ENCODE data around the gene TMCC2.

Gene TMCC2

DNA sequence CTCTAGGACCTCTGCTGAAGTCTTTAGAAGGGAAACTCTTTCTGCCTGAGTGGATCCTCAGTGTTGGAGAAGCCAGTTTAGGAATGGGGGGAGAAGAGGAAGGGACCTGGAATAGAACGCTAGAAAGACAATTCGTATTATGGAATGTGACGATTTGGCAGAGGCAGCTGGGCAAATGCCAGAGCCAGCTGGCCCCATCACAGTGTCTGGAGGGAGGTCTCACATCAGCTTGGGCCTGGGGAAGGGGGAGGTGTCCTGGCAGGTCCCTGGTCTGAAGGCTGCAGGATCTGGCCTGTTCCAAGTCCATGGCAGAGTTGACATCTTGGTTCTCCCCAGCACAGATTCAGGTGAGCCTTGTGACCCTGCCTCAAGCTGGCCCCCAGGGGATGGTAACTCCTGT lies 11.3 kb downstream of the TMCC2 start:
- DNase-seq (ENCODE audit: low read depth in 3 of 3, low spot score in 1 of 3): no peak

- DNase-seq (ENCODE audit: low read depth in 3 of 3, low spot score in 1 of 3): no peak
Measured at GRCh38 chr1:205240118-205240517, 12.4 kb downstream of the TMCC2 start.

DNA sequence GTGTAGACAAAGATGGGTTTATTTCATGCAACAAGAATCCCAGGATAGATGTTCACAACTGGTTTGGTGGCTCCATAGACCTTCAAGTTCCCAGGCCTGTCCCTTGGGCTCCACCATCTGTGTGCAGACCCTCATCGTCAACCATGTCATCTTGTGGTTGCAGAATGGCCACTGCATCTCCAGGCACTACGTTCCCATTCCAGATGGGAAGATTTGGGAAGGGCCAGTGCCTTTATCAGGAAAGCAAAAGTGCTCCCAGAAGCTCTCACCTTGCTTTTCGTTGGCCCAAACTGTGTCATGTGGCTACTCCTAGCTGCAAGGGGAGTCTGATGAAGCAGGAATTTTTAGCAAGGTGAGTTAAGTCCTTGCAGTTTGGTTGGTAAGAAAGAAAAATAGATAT lies 12.8 kb downstream of the TMCC2 start:
- no peak for DNase-seq (ENCODE audit: low read depth in 3 of 3, low spot score in 1 of 3)

- no peak for DNase-seq (ENCODE audit: low read depth in 3 of 3, low spot score in 1 of 3)
Measured at GRCh38 chr1:205241366-205242030, 13.8 kb downstream of the TMCC2 start.

GRCh38 chr1:205243350-205244191 lies 15.8 kb downstream of the TMCC2 start:
- DNase-seq (ENCODE audit: low read depth in 3 of 3, low spot score in 1 of 3): no peak

GRCh38 chr1:205244384-205244783 lies 16.6 kb downstream of the TMCC2 start:
- no peak for DNase-seq (ENCODE audit: low read depth in 3 of 3, low spot score in 1 of 3)

DNA sequence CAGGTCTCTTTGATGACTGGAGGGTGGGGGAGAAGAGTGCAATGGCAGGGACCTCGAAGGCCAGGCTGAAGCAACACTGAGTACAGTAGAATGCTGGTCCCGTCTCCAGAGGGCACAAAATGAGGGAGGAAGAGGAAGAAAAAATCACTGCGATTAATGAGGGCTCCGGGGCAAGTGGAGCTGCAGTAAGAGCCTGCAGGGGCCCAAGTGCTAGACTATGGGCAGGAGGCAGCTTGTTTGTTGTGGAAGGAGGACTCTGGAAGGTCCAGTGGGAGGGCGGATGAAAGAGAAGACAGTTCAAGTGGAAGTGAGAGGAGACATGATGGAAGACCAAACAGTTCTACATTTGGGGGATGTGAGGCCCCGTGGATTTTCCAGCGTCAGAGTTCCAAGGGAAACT lies 17.4 kb downstream of the TMCC2 start:
- DNase-seq (ENCODE audit: low read depth in 3 of 3, low spot score in 1 of 3): no peak

GRCh38 chr1:205246351-205247119 lies 18.8 kb downstream of the TMCC2 start:
- no peak for DNase-seq (ENCODE audit: low read depth in 3 of 3, low spot score in 1 of 3)

DNA sequence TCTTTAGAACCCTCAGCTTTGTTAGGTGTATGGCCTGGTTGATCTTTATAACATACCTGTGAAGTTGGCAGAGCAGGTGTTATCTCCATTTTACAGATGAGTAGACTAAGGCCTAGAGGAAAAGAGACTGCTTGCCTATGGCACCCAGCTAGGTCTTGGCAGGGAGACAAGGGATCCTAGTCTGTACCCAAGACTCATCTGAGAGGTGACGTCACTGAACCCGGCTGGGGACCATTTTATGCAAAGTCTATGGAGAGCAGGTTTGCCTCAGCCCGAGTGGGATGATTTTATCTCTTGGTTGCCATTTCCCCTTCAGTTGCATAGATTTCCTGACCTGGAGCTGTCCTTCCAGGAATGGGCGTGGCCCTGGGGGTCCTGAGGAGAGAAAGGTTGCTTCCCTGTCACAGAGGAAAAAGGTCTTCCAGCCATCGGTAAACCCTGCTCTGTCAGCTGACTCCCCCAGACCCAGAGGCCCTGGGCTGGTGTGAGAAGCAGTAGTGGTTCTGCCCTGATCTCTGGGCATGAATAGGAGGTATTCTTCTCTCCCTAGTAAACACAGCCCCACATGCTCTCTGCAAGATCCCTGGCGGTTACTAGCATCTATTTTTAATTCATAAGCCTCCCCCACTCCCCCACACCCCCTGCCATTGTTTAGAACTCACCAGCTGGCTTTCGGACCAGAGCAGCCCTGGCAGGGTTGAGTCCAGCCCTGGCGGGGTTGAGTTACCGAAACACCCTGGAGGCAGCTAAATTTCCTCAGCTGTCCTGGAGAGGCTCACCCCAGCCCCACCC lies 19.6 kb downstream of the TMCC2 start:
- no peak for DNase-seq (ENCODE audit: low read depth in 3 of 3, low spot score in 1 of 3)

DNA sequence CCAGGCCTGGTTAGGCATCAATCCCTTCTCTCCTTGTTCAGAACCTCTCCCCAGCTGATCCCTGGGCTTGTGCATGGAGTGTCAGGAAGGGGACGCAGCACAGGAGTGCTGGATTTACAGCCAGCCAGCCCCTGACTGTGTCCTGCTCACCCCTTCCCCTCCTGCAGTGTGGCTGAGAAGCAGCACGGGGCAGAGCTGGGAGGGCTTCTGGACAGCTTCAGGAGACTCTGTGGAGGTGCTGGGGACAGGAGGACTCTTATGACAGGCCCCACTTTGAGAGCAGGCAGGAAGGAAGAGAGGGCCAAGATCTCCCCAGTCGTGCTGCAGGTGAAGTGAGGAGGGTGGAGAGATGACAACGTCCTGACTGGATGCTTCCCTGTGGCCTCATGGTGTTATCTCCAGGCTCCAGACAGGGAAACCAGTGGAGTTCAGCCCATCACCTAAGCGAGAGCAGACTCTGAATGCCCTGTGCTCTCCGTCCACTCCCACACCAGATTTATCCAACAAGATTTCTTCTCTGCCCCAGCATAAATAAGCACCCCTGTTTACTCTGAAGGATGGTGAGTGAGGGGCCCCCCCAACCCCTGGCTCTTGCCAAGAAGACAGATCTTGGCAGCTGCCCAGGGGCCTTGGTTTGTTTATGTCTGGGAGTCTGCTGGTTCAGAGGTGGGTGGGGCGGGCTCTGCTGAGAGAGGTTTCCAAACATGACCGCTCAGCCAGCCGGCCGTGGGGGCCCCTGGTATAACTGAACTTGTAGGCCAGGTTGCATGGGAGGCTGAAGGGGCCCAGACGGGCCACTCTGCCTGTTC lies 21.3 kb downstream of the TMCC2 start:
- no peak for DNase-seq (ENCODE audit: low read depth in 3 of 3, low spot score in 1 of 3)

DNA sequence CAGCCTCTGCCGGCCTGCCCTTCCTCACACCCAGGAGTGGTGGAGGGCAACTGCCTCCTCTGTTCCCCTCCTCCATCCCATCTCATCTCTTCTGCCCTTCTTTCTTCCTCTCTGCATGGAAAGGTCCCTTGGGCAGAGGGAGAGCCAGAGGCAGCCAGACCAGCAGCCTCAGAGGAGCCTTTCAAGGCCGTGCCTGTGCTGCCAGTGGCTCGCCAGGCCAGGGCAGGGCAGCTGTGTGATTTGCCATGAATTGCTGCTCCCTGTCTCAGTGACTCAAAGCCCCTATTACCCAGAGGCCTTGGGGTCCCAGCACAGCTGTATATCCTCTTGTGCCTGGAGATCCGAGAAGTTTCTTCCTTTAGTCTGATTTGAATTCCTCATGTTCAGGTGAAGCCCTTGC lies 21.9 kb downstream of the TMCC2 start:
- no peak for DNase-seq (ENCODE audit: low read depth in 3 of 3, low spot score in 1 of 3)

- DNase-seq (ENCODE audit: low read depth in 3 of 3, low spot score in 1 of 3): no peak
Measured at GRCh38 chr1:205250699-205251098, 23.0 kb downstream of the TMCC2 start.

GRCh38 chr1:205251576-205251975 lies 23.8 kb downstream of the TMCC2 start:
- DNase-seq (ENCODE audit: low read depth in 3 of 3, low spot score in 1 of 3): no peak

DNA sequence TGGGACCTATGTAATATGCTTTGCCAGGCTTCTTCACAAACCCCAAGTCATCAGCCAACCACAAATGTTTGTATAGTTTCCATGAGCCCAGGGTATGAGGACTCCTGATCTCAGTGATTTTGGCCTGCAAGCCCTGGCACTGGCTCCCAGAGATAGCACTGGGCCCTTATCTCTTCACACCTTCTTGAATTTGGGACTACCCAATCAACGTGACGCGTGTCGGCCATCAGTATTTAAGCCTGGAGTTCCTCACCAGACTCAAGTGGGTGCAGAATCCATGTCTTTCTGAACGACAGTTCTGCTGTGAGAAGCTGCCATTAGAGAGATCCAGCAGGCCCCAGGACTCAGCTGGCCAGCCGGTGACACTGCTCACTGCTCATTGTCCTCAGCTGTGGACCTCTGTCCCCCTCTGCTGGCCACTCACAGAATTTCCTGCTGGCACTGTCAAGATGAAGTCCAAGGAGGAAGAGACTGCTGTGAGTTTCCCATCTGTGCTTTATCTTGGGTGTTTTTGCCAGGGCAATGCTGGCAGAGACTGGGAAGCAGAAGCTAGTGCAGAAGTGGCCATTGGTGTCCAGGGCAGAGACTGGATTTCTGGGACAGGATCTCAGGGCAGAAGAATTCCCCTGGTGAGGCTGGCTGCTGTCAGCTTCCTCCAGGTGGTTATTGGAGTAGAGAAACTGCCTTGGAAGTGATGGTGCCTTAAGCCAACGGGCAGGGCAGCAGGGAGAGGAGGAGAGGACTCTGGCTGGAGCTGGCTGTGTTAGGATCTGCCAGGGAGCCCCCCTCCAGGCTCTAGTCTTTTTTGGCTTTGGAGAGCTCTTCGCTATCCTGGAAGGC lies 28.4 kb downstream of the TMCC2 start:
- peak; percentile 50 to 82 (median 70) for DNase-seq (ENCODE audit: low read depth in 3 of 3, low spot score in 1 of 3)

- DNase-seq (ENCODE audit: low read depth in 3 of 3, low spot score in 1 of 3): no peak
Measured at GRCh38 chr1:205256951-205257625, 29.3 kb downstream of the TMCC2 start.

DNA sequence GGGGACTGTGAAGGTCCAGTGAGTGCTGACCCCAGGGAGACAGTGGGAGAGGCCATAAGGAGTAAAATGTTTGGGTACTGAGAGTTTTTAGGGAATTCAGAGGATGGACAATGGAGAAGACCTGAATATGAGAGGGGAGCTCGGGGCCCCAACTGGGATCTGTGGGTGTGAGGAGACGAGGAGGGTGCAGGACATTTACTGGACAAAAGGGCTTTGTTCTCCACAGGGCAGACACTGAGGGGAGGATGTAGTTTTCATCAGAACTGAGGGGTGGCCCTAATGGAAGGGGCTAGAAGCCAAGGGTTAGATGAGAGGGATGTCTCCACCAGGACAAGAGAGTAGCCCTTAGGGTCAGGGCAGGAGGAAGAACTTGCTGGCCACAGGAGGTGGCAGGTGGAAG lies 30.0 kb downstream of the TMCC2 start:
- DNase-seq (ENCODE audit: low read depth in 3 of 3, low spot score in 1 of 3): no peak

- no peak for DNase-seq (ENCODE audit: low read depth in 3 of 3, low spot score in 1 of 3)
Measured at GRCh38 chr1:205258261-205258691, 30.5 kb downstream of the TMCC2 start.

DNA sequence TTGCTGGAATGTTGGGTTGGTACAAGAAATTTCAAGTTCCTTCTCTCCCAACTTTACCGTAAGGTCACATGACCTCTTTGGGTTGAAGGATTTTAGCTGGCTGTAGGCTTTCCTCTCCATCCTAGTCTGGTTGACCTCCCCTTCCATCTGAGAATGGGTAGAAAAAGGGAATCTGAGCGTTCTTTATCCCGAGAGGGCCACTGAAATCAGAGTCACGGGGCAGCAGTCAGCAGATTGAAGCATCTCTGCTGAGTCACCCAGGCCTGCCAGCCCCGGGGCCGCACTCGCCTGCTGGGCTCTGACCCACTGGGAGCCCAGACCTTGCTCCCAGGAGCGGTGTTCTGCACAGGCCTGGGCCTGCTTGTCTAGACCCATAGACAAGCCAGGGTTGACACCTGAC lies 31.0 kb downstream of the TMCC2 start:
- DNase-seq (ENCODE audit: low read depth in 3 of 3, low spot score in 1 of 3): no peak

DNA sequence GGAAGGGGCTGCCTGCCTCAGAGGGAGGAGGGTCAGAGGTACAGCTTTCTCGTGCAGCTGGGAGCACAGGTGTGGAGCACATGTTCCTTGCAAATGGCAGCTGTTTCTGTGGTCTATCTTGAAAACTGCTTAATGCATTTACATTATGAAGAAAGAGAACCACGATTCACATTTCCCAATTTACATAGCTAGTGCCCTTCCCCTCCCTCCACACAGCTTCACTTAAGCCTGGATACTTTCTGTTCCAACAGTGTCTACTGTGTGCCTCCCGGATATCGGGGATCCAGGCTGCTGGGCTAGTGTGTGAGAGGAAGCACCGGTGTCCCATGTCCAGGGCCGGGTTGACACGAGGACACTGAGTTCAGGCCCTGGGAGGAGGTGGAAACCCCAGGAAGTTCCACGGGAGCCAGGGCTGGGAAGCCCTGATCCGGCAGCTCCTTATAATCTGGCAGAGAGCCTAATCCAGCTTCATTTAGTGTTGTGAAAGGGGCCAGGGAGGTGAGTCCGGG lies 31.6 kb downstream of the TMCC2 start:
- no peak for DNase-seq (ENCODE audit: low read depth in 3 of 3, low spot score in 1 of 3)
